ENCODE measurements around the gene PLA2G6.

GRCh38 chr22:38066381-38067027 is 115.1 kb downstream of the PLA2G6 start:
- no peak for TF ChIP-seq CTCF (IDR thresholded peaks at IDR 0.05; ENCODE audit: poor library complexity)
- no peak for TF ChIP-seq EZH2 (IDR thresholded peaks at IDR 0.05; ENCODE audit: borderline replicate concordance)

Measured in hepatocyte (in vitro differentiated cells).